GM12878 (cell line): Measurements from ENCODE around the gene LMF1. TPM values are rescaled to one million over a fixed set of nuclear protein-coding genes. Genes with fewer than 3 reads are reported as not detected.

Experiments used
- ATAC-seq: fragments of 200-7000 bp; cut with Tn5 transposase; 3 replicates; pipeline ENCODE4 v1.9.1; 2020; ENCODE audit warnings: mild to moderate bottlenecking, moderate library complexity
- BruUV-seq: library from RNA; stranded (reverse); fragments of 400-500 nt; replicated peaks from 2 replicates; lab custom pipeline; 2021; lab: Mats Ljungman, UMichigan
- CTCF ChIA-PET: fragments of 300-600 bp; sonication (Branson Sonifier 250); formaldehyde crosslinking; extraction: SDS; loops from one replicate; lab custom pipeline; 2021; ENCODE audit warnings: inconsistent platforms; lab: Yijun Ruan, JAX
- POLR2A ChIA-PET: fragments of 350-600 bp; formaldehyde crosslinking; extraction: SDS; loops from one replicate; lab custom pipeline; 2021; ENCODE audit warnings: inconsistent platforms; lab: Charles Lee
- RAD21 ChIA-PET: fragments of 300-600 bp; sonication (Branson Sonifier 250); formaldehyde crosslinking; loops from one replicate; lab custom pipeline; 2023; ENCODE audit warnings: antibody characterized with exemption; ENCODE audit not compliant: unreplicated experiment; lab: Charles Lee
- SMC1A ChIA-PET: fragments of 300-600 bp; sonication (Branson Sonifier 250); formaldehyde crosslinking; loops from one replicate; lab custom pipeline; 2023; ENCODE audit not compliant: unreplicated experiment, uncharacterized antibody; lab: Charles Lee
- DNase-seq: peaks from one replicate; pipeline ENCODE4 v3.0.0-alpha.2; 2011; ENCODE audit warnings: low read depth, low spot score
- FAIRE-seq: peaks from 3 replicates; lab custom pipeline; 2011; peaks lifted over from hg19 to GRCh38; lab: Jason Lieb, UNC
- H2AFZ ChIP-seq: 2 replicates; pipeline ENCODE4 v1.6.0; 2011; ENCODE audit warnings: low read depth, low read length, control low read depth; ENCODE audit not compliant: control insufficient read depth
- H3K27ac ChIP-seq: 2 replicates; pipeline ENCODE4 v1.5.1; 2011; ENCODE audit warnings: control low read depth; ENCODE audit not compliant: control insufficient read depth, insufficient read depth
- H3K27me3 ChIP-seq, 2 experiments: replicated peaks in 1 of 2; 2 replicates each; pipeline versions ENCODE4 v1.6.0 to v1.6.1; 2011; ENCODE audit warnings: low read length in 1 of 2; ENCODE audit not compliant: control insufficient read depth in 2 of 2, insufficient read depth in 2 of 2
- H3K36me3 ChIP-seq, 2 experiments: 2 replicates each; pipeline ENCODE4 v1.5.1; 2011; ENCODE audit warnings: low read length in 1 of 2; ENCODE audit not compliant: control insufficient read depth in 2 of 2, insufficient read depth in 2 of 2
- H3K4me1 ChIP-seq: 2 replicates; pipeline ENCODE4 v1.6.1; 2011; ENCODE audit warnings: mild to moderate bottlenecking, low read length, moderate library complexity, mixed read lengths; ENCODE audit not compliant: control insufficient read depth, insufficient read depth
- H3K4me2 ChIP-seq: 2 replicates; pipeline ENCODE4 v1.6.0; 2011; ENCODE audit warnings: control low read depth; ENCODE audit not compliant: control insufficient read depth, insufficient read depth
- H3K4me3 ChIP-seq: fragments of 200-600 bp; sonication (generic); 2 replicates; pipeline ENCODE4 v1.5.1; 2016
- H3K79me2 ChIP-seq: 2 replicates; pipeline ENCODE4 v1.6.0; 2011; ENCODE audit warnings: low read length; ENCODE audit not compliant: control insufficient read depth, insufficient read depth
- H3K9ac ChIP-seq: 2 replicates; pipeline ENCODE4 v1.8.0; 2011; ENCODE audit warnings: low read length, control low read depth, mixed read lengths; ENCODE audit not compliant: control insufficient read depth, insufficient read depth
- H3K9me3 ChIP-seq: replicated peaks from 3 replicates; pipeline ENCODE4 v1.5.1; 2011; ENCODE audit warnings: mild to moderate bottlenecking, low read length; ENCODE audit not compliant: control insufficient read depth, insufficient read depth
- H4K20me1 ChIP-seq: 2 replicates; pipeline ENCODE4 v1.6.0; 2011; ENCODE audit not compliant: control insufficient read depth, insufficient read depth
- IKZF2 ChIP-seq, 2 experiments: fragments of 450-650 bp; IDR thresholded peaks; 2 replicates each; pipeline ENCODE4 v1.6.1; 2017; ENCODE audit warnings: mild to moderate bottlenecking in 2 of 2, moderate library complexity in 2 of 2
- NFYA ChIP-seq: IDR thresholded peaks from 2 replicates; pipeline ENCODE4 v1.6.1; 2011; ENCODE audit warnings: low read depth, mild to moderate bottlenecking, low read length, improper control_type of control experiment, borderline replicate concordance
- RCOR1 ChIP-seq: conservative IDR thresholded peaks from 2 replicates; pipeline ENCODE4 v1.6.1; 2012; ENCODE audit warnings: low read depth, low read length, improper control_type of control experiment
- ZNF217 ChIP-seq: fragments of 450-650 bp; IDR thresholded peaks from 2 replicates; pipeline ENCODE4 v1.6.1; 2017; ENCODE audit warnings: antibody characterized with exemption, mild to moderate bottlenecking
- WGBS: methylation state at CpG from one replicate; pipeline ENCODE4 v1.1.6; 2016; ENCODE audit warnings: low lambda C conversion rate; ENCODE audit not compliant: insufficient replicate concordance, insufficient coverage; ENCODE audit errors: missing lambda C conversion rate; 5-methylcytosine and 5-hydroxymethylcytosine counted together
- in situ Hi-C: fragments of 300-500 bp; cut with MboI; formaldehyde crosslinking; loops from 9 replicates; pipeline ENCODE4 v1.14.3; 2018; ENCODE audit warnings: mixed read lengths
- intact Hi-C: fragments of 100-400 bp; cut with micrococcal nuclease; formaldehyde crosslinking; loops from one replicate; pipeline ENCODE4 v1.14.2; 2022; ENCODE audit not compliant: unreplicated experiment
- polyA plus RNA-seq, 11 experiments: library from polyadenylated mRNA; depleted of rRNA in 4 of 11; unstranded in 6 of 11; stranded (reverse) in 5 of 11; fragments of >200 nt; fragmentation: Nextera tagmentation in 4 of 11; fragmentation: Illumina TruSeq in 1 of 11; extraction: Ambion mirVana in 4 of 11; extraction: Trizol in 1 of 11; gene quantifications; 1 replicate in 1 of 11; 2 replicates in 10 of 11; pipeline versions ENCODE4 v1.2.1 to v1.2.3, GENCODE V29; 2011 to 2016; ENCODE audit warnings: inconsistent platforms in 2 of 11, missing spikeins in 2 of 11, low read depth in 1 of 11
- total RNA-seq, 4 experiments: library from RNA; depleted of rRNA in 3 of 4; stranded (reverse); fragments of >200 nt in 3 of 4; fragmentation: Illumina TruSeq in 1 of 4; extraction: Trizol in 1 of 4; gene quantifications; 2 replicates each; pipeline versions ENCODE4 v1.2.1 to v1.2.3, GENCODE V29; 2013 to 2021
- TF ChIP-seq, protein P1 (sequence below): IDR thresholded peaks from 2 replicates; pipeline ENCODE4 v1.6.1; 2012; ENCODE audit warnings: low read depth, low read length, improper control_type of control experiment
- TF ChIP-seq, protein P2 (sequence below): fragments of 450-650 bp; IDR thresholded peaks from 2 replicates; pipeline ENCODE4 v1.6.1; 2016; ENCODE audit warnings: mild to moderate bottlenecking
- TF ChIP-seq, protein P3 (sequence below): fragments of 450-650 bp; formaldehyde crosslinking; IDR thresholded peaks from 2 replicates; pipeline ENCODE4 v1.4.0; 2020; ENCODE audit warnings: mild to moderate bottlenecking, moderate library complexity

LMF1 gene
- total and polyA plus RNA-seq, 10 of the 15 experiments (the other 5 are each of a cell fraction or from before 2014, with no cell fraction given), result 0.18 to 3.2 (median 1.4) TPM; not detected in 1

DNA sequence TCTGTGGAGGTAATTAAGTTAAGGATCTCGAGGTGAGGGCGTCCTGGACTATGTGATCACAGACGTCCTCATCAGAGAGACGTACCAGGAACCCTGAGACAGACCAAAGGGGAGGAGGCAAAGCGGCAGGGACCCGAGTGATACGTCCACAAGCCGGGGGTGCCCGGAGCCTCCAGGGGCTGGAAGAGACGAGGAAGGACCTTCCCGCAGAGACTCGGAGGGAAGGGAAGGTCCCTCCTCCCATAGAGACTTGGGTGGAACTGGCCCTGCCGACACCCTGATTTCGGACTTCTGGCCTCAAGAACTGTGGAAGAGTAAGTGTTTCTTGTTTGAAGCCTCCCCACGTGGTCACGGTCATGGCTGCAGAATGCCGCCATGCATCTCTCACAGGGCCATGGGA lies 30.8 kb downstream of the LMF1 start:
- Histone ChIP-seq H4K20me1 (no peaks in the 10 kb centered on the region), H3K79me2 (no peaks in the 10 kb centered on the region), H3K4me1 (no peaks in the 10 kb centered on the region), H3K27me3 (no peaks in the 10 kb centered on the region), H3K27ac (no peak overlapping the region), H3K4me3 (no peak overlapping the region), H2AFZ (no peak overlapping the region), H3K4me2 (no peak overlapping the region), H3K36me3 (no peaks in the 10 kb centered on the region), H3K9me3 (peaks cover 2% of the 10 kb centered on the region; the same call in 2 of the 3 replicates), H3K9ac (no peak overlapping the region)
- BruUV-seq, result no TSS peak
- no peak for ATAC-seq
- POLR2A ChIA-PET, result no interaction called here
- in situ Hi-C loops, result no loop called here
- SMC1A ChIA-PET, result no interaction called here
- intact Hi-C loops, result no loop called here
- 64% methylated on average over 16 of the region's 17 CpGs for WGBS
- FAIRE-seq, result no peak
- RAD21 ChIA-PET, result no interaction called here
- DNase-seq, result no peak
- CTCF ChIA-PET, result no interaction called here
- TF ChIP-seq, protein P1, sequence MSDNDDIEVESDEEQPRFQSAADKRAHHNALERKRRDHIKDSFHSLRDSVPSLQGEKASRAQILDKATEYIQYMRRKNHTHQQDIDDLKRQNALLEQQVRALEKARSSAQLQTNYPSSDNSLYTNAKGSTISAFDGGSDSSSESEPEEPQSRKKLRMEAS, result no peak
- TF ChIP-seq ZNF217, result no peak
- no peak for TF ChIP-seq IKZF2 (IDR thresholded peaks at IDR 0.05)
- TF ChIP-seq, protein P2, sequence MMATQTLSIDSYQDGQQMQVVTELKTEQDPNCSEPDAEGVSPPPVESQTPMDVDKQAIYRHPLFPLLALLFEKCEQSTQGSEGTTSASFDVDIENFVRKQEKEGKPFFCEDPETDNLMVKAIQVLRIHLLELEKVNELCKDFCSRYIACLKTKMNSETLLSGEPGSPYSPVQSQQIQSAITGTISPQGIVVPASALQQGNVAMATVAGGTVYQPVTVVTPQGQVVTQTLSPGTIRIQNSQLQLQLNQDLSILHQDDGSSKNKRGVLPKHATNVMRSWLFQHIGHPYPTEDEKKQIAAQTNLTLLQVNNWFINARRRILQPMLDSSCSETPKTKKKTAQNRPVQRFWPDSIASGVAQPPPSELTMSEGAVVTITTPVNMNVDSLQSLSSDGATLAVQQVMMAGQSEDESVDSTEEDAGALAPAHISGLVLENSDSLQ, result no peak
- no peak for TF ChIP-seq RCOR1
- TF ChIP-seq, protein P3, sequence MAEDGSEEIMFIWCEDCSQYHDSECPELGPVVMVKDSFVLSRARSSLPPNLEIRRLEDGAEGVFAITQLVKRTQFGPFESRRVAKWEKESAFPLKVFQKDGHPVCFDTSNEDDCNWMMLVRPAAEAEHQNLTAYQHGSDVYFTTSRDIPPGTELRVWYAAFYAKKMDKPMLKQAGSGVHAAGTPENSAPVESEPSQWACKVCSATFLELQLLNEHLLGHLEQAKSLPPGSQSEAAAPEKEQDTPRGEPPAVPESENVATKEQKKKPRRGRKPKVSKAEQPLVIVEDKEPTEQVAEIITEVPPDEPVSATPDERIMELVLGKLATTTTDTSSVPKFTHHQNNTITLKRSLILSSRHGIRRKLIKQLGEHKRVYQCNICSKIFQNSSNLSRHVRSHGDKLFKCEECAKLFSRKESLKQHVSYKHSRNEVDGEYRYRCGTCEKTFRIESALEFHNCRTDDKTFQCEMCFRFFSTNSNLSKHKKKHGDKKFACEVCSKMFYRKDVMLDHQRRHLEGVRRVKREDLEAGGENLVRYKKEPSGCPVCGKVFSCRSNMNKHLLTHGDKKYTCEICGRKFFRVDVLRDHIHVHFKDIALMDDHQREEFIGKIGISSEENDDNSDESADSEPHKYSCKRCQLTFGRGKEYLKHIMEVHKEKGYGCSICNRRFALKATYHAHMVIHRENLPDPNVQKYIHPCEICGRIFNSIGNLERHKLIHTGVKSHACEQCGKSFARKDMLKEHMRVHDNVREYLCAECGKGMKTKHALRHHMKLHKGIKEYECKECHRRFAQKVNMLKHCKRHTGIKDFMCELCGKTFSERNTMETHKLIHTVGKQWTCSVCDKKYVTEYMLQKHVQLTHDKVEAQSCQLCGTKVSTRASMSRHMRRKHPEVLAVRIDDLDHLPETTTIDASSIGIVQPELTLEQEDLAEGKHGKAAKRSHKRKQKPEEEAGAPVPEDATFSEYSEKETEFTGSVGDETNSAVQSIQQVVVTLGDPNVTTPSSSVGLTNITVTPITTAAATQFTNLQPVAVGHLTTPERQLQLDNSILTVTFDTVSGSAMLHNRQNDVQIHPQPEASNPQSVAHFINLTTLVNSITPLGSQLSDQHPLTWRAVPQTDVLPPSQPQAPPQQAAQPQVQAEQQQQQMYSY (CRISPR knock-in tag), result no peak
- no peak for TF ChIP-seq NFYA
